WTC11 (cell line): ENCODE data around the gene SLC26A3.

Experiments used
- ATF3 ChIP-seq: sonication (generic); formaldehyde crosslinking; conservative IDR thresholded peaks from 2 replicates; pipeline ENCODE4 v1.8.1; 2022; ENCODE audit warnings: mild to moderate bottlenecking, missing genetic modification reagents
- ATF6 ChIP-seq: sonication (generic); formaldehyde crosslinking; IDR thresholded peaks from 2 replicates; pipeline ENCODE4 v1.8.1; 2023; ENCODE audit warnings: mild to moderate bottlenecking, missing genetic modification reagents
- CBFB ChIP-seq: sonication (generic); formaldehyde crosslinking; IDR thresholded peaks from 2 replicates; pipeline ENCODE4 v1.8.1; 2022; ENCODE audit warnings: mild to moderate bottlenecking, low read depth, missing genetic modification reagents
- CREM ChIP-seq: sonication (generic); formaldehyde crosslinking; IDR thresholded peaks from 2 replicates; pipeline ENCODE4 v1.8.1; 2022; ENCODE audit warnings: mild to moderate bottlenecking, missing genetic modification reagents, moderate library complexity
- CTCF ChIP-seq: fragments of 200-600 bp; IDR thresholded peaks from 2 replicates; pipeline ENCODE4 v1.8.0; 2022; ENCODE audit warnings: antibody characterized with exemption
- IRF1 ChIP-seq: sonication (generic); formaldehyde crosslinking; IDR thresholded peaks from 2 replicates; pipeline ENCODE4 v1.8.0; 2023; ENCODE audit warnings: missing genetic modification reagents
- PRDM15 ChIP-seq: sonication (generic); formaldehyde crosslinking; IDR thresholded peaks from 2 replicates; pipeline ENCODE4 v1.8.0; 2022; ENCODE audit warnings: missing genetic modification reagents
- SOX15 ChIP-seq: fragments of 250-450 bp; sonication (Bioruptor Pico); IDR thresholded peaks from 2 replicates; pipeline ENCODE4 v1.9.0; 2021; ENCODE audit warnings: mild to moderate bottlenecking
- STAT6 ChIP-seq: sonication (generic); formaldehyde crosslinking; conservative IDR thresholded peaks from 2 replicates; pipeline ENCODE4 v1.8.1; 2023; ENCODE audit warnings: mild to moderate bottlenecking, low read depth, missing genetic modification reagents, moderate library complexity

GRCh38 chr7:107818622-107819021 lies 15.6 kb upstream of the SLC26A3 start:
- TF ChIP-seq STAT6 (CRISPR knock-in tag): no peak
- no peak for TF ChIP-seq CTCF
- no peak for TF ChIP-seq ATF6 (CRISPR knock-in tag)
- no peak for TF ChIP-seq CREM (CRISPR knock-in tag)
- TF ChIP-seq CBFB (CRISPR knock-in tag): no peak
- TF ChIP-seq PRDM15: no peak
- TF ChIP-seq ATF3: no peak
- no peak for TF ChIP-seq SOX15 (CRISPR knock-in tag)
- no peak for TF ChIP-seq IRF1 (CRISPR knock-in tag)
